ENCODE results near the gene KSR2.

KSR2 gene

GRCh38 chr12:117827660-117828059, 141.1 kb downstream of the KSR2 start:
- Histone ChIP-seq H3K4me3 (ENCODE audit: insufficient read depth, low read depth, low read length) (no peak overlapping the region), H3K27ac (ENCODE audit: insufficient read depth, low read depth, low read length, poor library complexity, severe bottlenecking) (no peak overlapping the region), H3K9me3 (ENCODE audit: control insufficient read depth, low read length) (no peaks in the 10 kb centered on the region), H3K4me1 (ENCODE audit: control insufficient read depth, insufficient read depth, low read length) (no peaks in the 10 kb centered on the region), H3K27me3 (ENCODE audit: control insufficient read depth, insufficient read depth, low read length, poor library complexity, severe bottlenecking) (no peaks in the 10 kb centered on the region), H3K36me3 (ENCODE audit: control insufficient read depth, insufficient read depth, low read length) (no peaks in the 10 kb centered on the region)
- 88 to 94% methylated on average over 2 of the region's 2 CpGs for WGBS, 2 experiments

DNA sequence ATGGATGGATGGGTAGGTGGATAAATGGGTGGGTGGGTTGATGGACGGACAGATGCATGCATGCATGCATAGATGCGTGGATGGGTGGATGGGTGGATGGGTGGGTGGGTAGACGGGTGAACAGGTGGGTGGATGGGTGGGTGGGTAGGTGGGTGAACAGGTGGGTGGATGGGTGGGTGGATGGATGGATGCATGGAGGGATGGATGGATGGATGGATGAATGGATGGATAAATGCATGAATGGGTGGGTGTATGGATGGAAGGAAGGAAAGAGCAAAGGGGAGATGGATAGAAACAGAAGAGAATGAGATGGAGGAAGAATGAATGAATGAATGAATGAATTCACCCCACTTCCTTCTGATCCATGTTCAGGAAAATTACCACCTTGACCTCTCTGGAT, 143.0 kb downstream of the KSR2 start:
- H3K4me1 ChIP-seq (ENCODE audit: control insufficient read depth, insufficient read depth, low read length): no peaks in the 10 kb centered on the region
- H3K4me3 ChIP-seq (ENCODE audit: insufficient read depth, low read depth, low read length): no peak overlapping the region
- no peaks in the 10 kb centered on the region for H3K27me3 ChIP-seq (ENCODE audit: control insufficient read depth, insufficient read depth, low read length, poor library complexity, severe bottlenecking)
- H3K36me3 ChIP-seq (ENCODE audit: control insufficient read depth, insufficient read depth, low read length): no peaks in the 10 kb centered on the region
- no peaks in the 10 kb centered on the region for H3K9me3 ChIP-seq (ENCODE audit: control insufficient read depth, low read length)
- H3K27ac ChIP-seq (ENCODE audit: insufficient read depth, low read depth, low read length, poor library complexity, severe bottlenecking): no peak overlapping the region
- WGBS, 2 experiments: 89 to 95% methylated on average over 3 of the region's 3 CpGs

GRCh38 chr12:117821480-117822175, 147.2 kb downstream of the KSR2 start:
- H3K27ac ChIP-seq (ENCODE audit: insufficient read depth, low read depth, low read length, poor library complexity, severe bottlenecking): no peak overlapping the region
- peaks cover 10% of the 10 kb centered on the region for H3K4me1 ChIP-seq (ENCODE audit: control insufficient read depth, insufficient read depth, low read length)
- H3K9me3 ChIP-seq (ENCODE audit: control insufficient read depth, low read length): no peaks in the 10 kb centered on the region
- H3K36me3 ChIP-seq (ENCODE audit: control insufficient read depth, insufficient read depth, low read length): no peaks in the 10 kb centered on the region
- 91 to 94% methylated on average over 5 of the region's 6 CpGs for WGBS, 2 experiments
- H3K27me3 ChIP-seq (ENCODE audit: control insufficient read depth, insufficient read depth, low read length, poor library complexity, severe bottlenecking): no peaks in the 10 kb centered on the region
- no peak overlapping the region for H3K4me3 ChIP-seq (ENCODE audit: insufficient read depth, low read depth, low read length)

GRCh38 chr12:117820216-117820907, 148.4 kb downstream of the KSR2 start:
- no peaks in the 10 kb centered on the region for H3K36me3 ChIP-seq (ENCODE audit: control insufficient read depth, insufficient read depth, low read length)
- no peaks in the 10 kb centered on the region for H3K27me3 ChIP-seq (ENCODE audit: control insufficient read depth, insufficient read depth, low read length, poor library complexity, severe bottlenecking)
- WGBS, 2 experiments: 85 to 86% methylated on average over 11 to 12 of the region's 12 CpGs
- H3K9me3 ChIP-seq (ENCODE audit: control insufficient read depth, low read length): no peaks in the 10 kb centered on the region
- H3K4me1 ChIP-seq (ENCODE audit: control insufficient read depth, insufficient read depth, low read length): peaks cover 10% of the 10 kb centered on the region
- H3K4me3 ChIP-seq (ENCODE audit: insufficient read depth, low read depth, low read length): no peak overlapping the region
- H3K27ac ChIP-seq (ENCODE audit: insufficient read depth, low read depth, low read length, poor library complexity, severe bottlenecking): no peak overlapping the region

DNA sequence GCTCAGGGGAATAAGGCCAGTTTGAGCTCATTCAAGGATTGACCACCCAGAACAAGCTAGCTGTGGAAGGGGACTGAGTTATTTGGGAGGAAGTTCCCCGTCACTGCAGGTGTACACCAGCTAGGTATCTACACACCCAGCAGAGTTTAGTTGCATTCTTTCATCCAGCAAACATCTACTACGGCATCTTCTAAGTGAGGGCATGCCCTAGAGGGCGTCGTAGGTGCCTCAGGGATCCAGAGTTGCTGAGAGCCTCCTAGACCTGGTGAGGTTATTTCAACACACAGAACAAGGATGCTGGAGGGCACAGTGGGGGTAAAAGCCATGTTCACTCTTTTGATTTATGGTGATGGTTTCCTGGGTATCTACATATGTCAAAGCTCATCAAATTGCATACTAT, 149.6 kb downstream of the KSR2 start:
- H3K36me3 ChIP-seq (ENCODE audit: control insufficient read depth, insufficient read depth, low read length): no peaks in the 10 kb centered on the region
- no peak overlapping the region for H3K27ac ChIP-seq (ENCODE audit: insufficient read depth, low read depth, low read length, poor library complexity, severe bottlenecking)
- 80 to 82% methylated on average over 4 of the region's 4 CpGs for WGBS, 2 experiments
- no peak overlapping the region for H3K4me3 ChIP-seq (ENCODE audit: insufficient read depth, low read depth, low read length)
- H3K27me3 ChIP-seq (ENCODE audit: control insufficient read depth, insufficient read depth, low read length, poor library complexity, severe bottlenecking): no peaks in the 10 kb centered on the region
- H3K4me1 ChIP-seq (ENCODE audit: control insufficient read depth, insufficient read depth, low read length): peaks cover 10% of the 10 kb centered on the region
- no peaks in the 10 kb centered on the region for H3K9me3 ChIP-seq (ENCODE audit: control insufficient read depth, low read length)

DNA sequence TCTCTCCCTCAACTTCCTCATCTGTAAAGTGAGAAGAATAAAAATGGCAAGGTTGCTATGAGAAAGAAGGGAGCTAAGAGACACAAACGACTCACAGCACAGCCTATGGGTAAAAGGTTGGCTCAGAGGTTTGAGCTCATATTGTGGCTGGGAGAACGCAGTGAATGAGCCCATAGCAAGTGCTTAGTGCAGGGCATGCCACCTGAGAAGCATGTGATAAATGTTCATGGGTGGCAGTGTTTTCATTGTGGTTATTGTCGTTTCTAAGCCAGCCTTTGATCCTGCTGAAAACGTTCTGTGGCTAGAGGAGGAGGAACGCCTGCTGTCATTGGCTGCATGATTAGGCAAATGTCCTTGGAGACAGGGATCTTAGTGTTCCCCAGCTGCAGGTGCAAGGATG, 150.4 kb downstream of the KSR2 start:
- Histone ChIP-seq H3K27me3 (ENCODE audit: control insufficient read depth, insufficient read depth, low read length, poor library complexity, severe bottlenecking) (no peaks in the 10 kb centered on the region), H3K36me3 (ENCODE audit: control insufficient read depth, insufficient read depth, low read length) (no peaks in the 10 kb centered on the region), H3K4me3 (ENCODE audit: insufficient read depth, low read depth, low read length) (no peak overlapping the region), H3K4me1 (ENCODE audit: control insufficient read depth, insufficient read depth, low read length) (peaks cover 10% of the 10 kb centered on the region), H3K9me3 (ENCODE audit: control insufficient read depth, low read length) (no peaks in the 10 kb centered on the region), H3K27ac (ENCODE audit: insufficient read depth, low read depth, low read length, poor library complexity, severe bottlenecking) (no peak overlapping the region)
- WGBS, 2 experiments: 36 to 40% methylated on average over 5 of the region's 5 CpGs

GRCh38 chr12:117809509-117809908, 159.3 kb downstream of the KSR2 start:
- Histone ChIP-seq H3K4me3 (ENCODE audit: insufficient read depth, low read depth, low read length) (no peak overlapping the region), H3K27me3 (ENCODE audit: control insufficient read depth, insufficient read depth, low read length, poor library complexity, severe bottlenecking) (no peaks in the 10 kb centered on the region), H3K9me3 (ENCODE audit: control insufficient read depth, low read length) (no peaks in the 10 kb centered on the region), H3K27ac (ENCODE audit: insufficient read depth, low read depth, low read length, poor library complexity, severe bottlenecking) (no peak overlapping the region), H3K4me1 (ENCODE audit: control insufficient read depth, insufficient read depth, low read length) (no peaks in the 10 kb centered on the region), H3K36me3 (ENCODE audit: control insufficient read depth, insufficient read depth, low read length) (no peaks in the 10 kb centered on the region)
- WGBS, 2 experiments: 92 to 93% methylated on average over 2 to 3 of the region's 3 CpGs

DNA sequence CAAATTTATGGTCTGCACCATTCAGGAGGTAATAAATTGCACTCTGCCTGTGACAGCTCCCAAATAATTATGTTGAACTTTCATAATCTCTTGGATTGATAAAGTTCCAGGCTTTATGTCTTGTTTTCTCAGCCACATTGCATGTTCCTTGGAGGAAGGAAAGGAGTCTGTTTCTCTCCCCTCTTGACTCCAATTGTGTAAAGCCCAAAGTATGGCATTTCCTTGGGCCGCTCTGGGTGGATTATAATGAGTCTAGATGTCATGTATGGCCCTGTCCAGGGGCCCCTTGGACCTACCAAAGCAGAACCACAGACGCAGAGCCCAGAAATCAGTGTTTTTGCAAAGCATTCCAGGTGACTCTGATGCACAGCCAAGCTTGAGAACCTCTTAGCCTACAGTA, 160.8 kb downstream of the KSR2 start:
- H3K9me3 ChIP-seq (ENCODE audit: control insufficient read depth, low read length): no peaks in the 10 kb centered on the region
- H3K27me3 ChIP-seq (ENCODE audit: control insufficient read depth, insufficient read depth, low read length, poor library complexity, severe bottlenecking): no peaks in the 10 kb centered on the region
- H3K36me3 ChIP-seq (ENCODE audit: control insufficient read depth, insufficient read depth, low read length): no peaks in the 10 kb centered on the region
- 87% methylated on average over 2 of the region's 2 CpGs for WGBS, 2 experiments
- no peak overlapping the region for H3K4me3 ChIP-seq (ENCODE audit: insufficient read depth, low read depth, low read length)
- H3K4me1 ChIP-seq (ENCODE audit: control insufficient read depth, insufficient read depth, low read length): no peaks in the 10 kb centered on the region
- no peak overlapping the region for H3K27ac ChIP-seq (ENCODE audit: insufficient read depth, low read depth, low read length, poor library complexity, severe bottlenecking)

- H3K9me3 ChIP-seq (ENCODE audit: control insufficient read depth, low read length): no peaks in the 10 kb centered on the region
- WGBS, 2 experiments: 91 to 96% methylated on average over 2 of the region's 2 CpGs
- H3K4me1 ChIP-seq (ENCODE audit: control insufficient read depth, insufficient read depth, low read length): no peaks in the 10 kb centered on the region
- H3K36me3 ChIP-seq (ENCODE audit: control insufficient read depth, insufficient read depth, low read length): no peaks in the 10 kb centered on the region
- H3K4me3 ChIP-seq (ENCODE audit: insufficient read depth, low read depth, low read length): no peak overlapping the region
- no peaks in the 10 kb centered on the region for H3K27me3 ChIP-seq (ENCODE audit: control insufficient read depth, insufficient read depth, low read length, poor library complexity, severe bottlenecking)
- H3K27ac ChIP-seq (ENCODE audit: insufficient read depth, low read depth, low read length, poor library complexity, severe bottlenecking): no peak overlapping the region
These were observed 161.4 kb downstream of the KSR2 start for GRCh38 chr12:117807355-117807754.

GRCh38 chr12:117805865-117806264, 162.9 kb downstream of the KSR2 start:
- no peak overlapping the region for H3K27ac ChIP-seq (ENCODE audit: insufficient read depth, low read depth, low read length, poor library complexity, severe bottlenecking)
- H3K36me3 ChIP-seq (ENCODE audit: control insufficient read depth, insufficient read depth, low read length): no peaks in the 10 kb centered on the region
- no peaks in the 10 kb centered on the region for H3K4me1 ChIP-seq (ENCODE audit: control insufficient read depth, insufficient read depth, low read length)
- 90 to 96% methylated on average over 7 of the region's 7 CpGs for WGBS, 2 experiments
- no peaks in the 10 kb centered on the region for H3K27me3 ChIP-seq (ENCODE audit: control insufficient read depth, insufficient read depth, low read length, poor library complexity, severe bottlenecking)
- H3K9me3 ChIP-seq (ENCODE audit: control insufficient read depth, low read length): no peaks in the 10 kb centered on the region
- no peak overlapping the region for H3K4me3 ChIP-seq (ENCODE audit: insufficient read depth, low read depth, low read length)

Data from ectodermal cell (in vitro differentiated cells).